Fibroblast of pulmonary artery (primary cell): Measurements from ENCODE around the gene ADORA2B.
A peak's percentile ranks its signal among the peaks of the same experiment; 100 is the strongest.

Experiments used
- DNase-seq: peaks from one replicate; pipeline ENCODE4 v3.0.0-alpha.2; 2010; ENCODE audit warnings: low read depth
- H3K4me3 ChIP-seq: replicated peaks from 2 replicates; pipeline ENCODE4 v1.5.1; 2011; ENCODE audit warnings: low read depth, mild to moderate bottlenecking, control low read depth, low read length, moderate library complexity
- CTCF ChIP-seq: IDR thresholded peaks from 2 replicates; pipeline ENCODE4 v1.5.1; 2011; ENCODE audit warnings: mild to moderate bottlenecking, control low read depth, low read length, inconsistent platforms; ENCODE audit errors: missing control alignments

Gene ADORA2B

GRCh38 chr17:16001226-16001897 lies 56.4 kb downstream of the ADORA2B start:
- no peak for TF ChIP-seq CTCF
- peak overlapping the region; percentile 74 for H3K4me3 ChIP-seq
- peak; percentile 47 for DNase-seq

GRCh38 chr17:16002708-16003260 lies 57.9 kb downstream of the ADORA2B start:
- no peak for DNase-seq
- no peak overlapping the region for H3K4me3 ChIP-seq
- TF ChIP-seq CTCF: no peak

DNA sequence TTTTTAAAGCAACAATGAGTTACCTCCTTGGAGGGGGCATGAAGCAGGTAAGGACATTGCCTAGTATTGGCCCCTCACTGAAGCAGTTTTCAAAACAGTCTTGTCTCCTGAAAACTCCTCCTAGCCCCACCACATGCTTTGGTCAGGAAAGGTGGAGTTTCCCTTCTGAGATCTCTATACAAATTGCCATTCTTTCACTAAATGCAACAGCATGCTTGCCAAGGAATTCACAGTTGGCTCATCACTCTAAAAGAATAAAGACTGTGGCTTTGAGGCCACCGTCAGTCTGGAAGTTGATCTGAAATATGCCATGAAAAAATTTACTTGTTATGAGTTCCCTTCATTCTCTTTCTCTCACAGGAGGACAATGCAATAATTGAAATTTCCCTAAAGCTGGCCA lies 58.9 kb downstream of the ADORA2B start:
- no peak overlapping the region for H3K4me3 ChIP-seq
- TF ChIP-seq CTCF: no peak
- peak; percentile 61 for DNase-seq

DNA sequence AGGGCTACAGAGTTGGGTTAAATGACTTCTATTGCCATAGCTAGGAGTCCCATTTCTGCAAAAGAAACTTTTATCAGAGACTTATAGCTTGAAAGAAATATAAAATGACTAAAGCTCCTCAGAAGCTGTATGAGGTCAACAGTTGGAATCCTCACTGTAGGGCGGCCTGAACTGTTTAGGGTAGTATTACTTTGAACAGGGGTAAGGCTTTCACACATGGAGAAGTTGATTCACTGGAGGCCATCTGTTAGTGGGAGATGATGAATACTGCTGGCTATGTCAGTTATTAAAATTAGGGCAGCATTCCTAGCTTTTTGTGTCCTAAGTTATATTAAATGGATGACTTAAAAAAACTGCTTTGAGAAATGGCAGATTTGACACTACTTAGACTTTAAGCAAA lies 60.7 kb downstream of the ADORA2B start:
- no peak for DNase-seq
- H3K4me3 ChIP-seq: no peak overlapping the region
- TF ChIP-seq CTCF: no peak

GRCh38 chr17:16007439-16007838 lies 62.5 kb downstream of the ADORA2B start:
- peak; percentile 17 for DNase-seq
- no peak for TF ChIP-seq CTCF
- no peak overlapping the region for H3K4me3 ChIP-seq

GRCh38 chr17:16013943-16014407 lies 69.0 kb downstream of the ADORA2B start:
- DNase-seq: peak; percentile 91

More at GRCh38 chr17:16013943-16014407, 69.0 kb downstream of the ADORA2B start:
- H3K4me3 ChIP-seq: no peak overlapping the region
- TF ChIP-seq CTCF: peak; percentile 73
